ENCODE results near the gene KIAA1614.

The KIAA1614 gene

DNA sequence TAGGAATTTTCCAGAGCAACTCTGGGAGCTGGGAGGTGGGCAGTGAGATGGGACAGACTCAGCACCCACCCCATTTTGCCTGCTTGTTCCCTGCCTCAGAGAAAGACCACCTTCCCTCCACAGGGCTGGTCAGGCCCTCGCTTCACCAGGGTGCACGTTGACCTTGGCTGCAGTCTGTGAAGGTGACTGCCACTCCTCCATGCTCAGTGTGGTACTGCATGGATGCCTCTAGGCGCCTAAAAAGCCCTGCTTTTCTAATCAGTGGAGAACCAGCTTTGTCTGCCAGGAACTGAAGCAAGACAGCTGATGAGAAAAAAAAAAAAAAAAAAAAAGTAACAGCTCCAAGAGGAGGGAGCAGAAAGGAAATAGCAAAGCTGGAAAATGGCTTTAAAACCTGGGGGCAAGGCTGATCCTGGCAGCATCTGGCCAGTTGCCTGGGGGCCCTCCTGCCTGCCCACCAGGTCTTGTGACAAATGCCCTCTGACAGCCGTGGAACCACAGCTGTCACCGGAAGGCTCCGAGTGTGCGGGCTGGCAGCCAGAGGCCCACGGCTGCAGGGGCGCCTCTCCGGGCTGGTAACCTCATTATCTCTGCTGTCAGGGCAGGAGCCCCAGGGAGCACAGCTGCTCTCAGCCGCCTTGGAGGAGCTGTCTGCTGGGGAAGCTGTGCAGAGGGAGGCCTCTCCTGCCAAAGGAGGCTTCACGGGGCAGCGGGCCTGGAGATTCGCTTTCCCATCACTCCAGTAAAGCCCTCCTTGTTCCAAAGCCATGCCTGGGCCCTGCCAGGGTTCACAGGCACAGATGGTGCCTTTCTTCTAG lies 13.7 kb downstream of the KIAA1614 start:
- no peak overlapping the region for H3K27ac ChIP-seq (ENCODE audit: low read depth, low read length)
- H3K9ac ChIP-seq (ENCODE audit: low read depth, low read length), result no peak overlapping the region
- no peaks in the 10 kb centered on the region for H3K27me3 ChIP-seq (ENCODE audit: control insufficient read depth, insufficient read depth, low read length)
- peaks cover 37% of the 10 kb centered on the region for H3K4me1 ChIP-seq (ENCODE audit: control insufficient read depth, insufficient read depth, low read length)
- H3K4me3 ChIP-seq (ENCODE audit: low read depth, low read length), result no peak overlapping the region
- H3K36me3 ChIP-seq (ENCODE audit: control insufficient read depth, insufficient read depth, low read length), result no peaks in the 10 kb centered on the region
- no peaks in the 10 kb centered on the region for H3K9me3 ChIP-seq (ENCODE audit: control insufficient read depth, insufficient read depth, low read length)

GRCh38 chr1:180927348-180927747 lies 14.7 kb downstream of the KIAA1614 start:
- no peaks in the 10 kb centered on the region for H3K9me3 ChIP-seq (ENCODE audit: control insufficient read depth, insufficient read depth, low read length)
- no peak overlapping the region for H3K27ac ChIP-seq (ENCODE audit: low read depth, low read length)
- no peak overlapping the region for H3K9ac ChIP-seq (ENCODE audit: low read depth, low read length)
- H3K27me3 ChIP-seq (ENCODE audit: control insufficient read depth, insufficient read depth, low read length), result no peaks in the 10 kb centered on the region
- H3K4me3 ChIP-seq (ENCODE audit: low read depth, low read length), result no peak overlapping the region
- H3K36me3 ChIP-seq (ENCODE audit: control insufficient read depth, insufficient read depth, low read length), result no peaks in the 10 kb centered on the region
- H3K4me1 ChIP-seq (ENCODE audit: control insufficient read depth, insufficient read depth, low read length), result peaks cover 29% of the 10 kb centered on the region

GRCh38 chr1:180927841-180928240 lies 15.1 kb downstream of the KIAA1614 start:
- no peaks in the 10 kb centered on the region for H3K36me3 ChIP-seq (ENCODE audit: control insufficient read depth, insufficient read depth, low read length)
- no peaks in the 10 kb centered on the region for H3K27me3 ChIP-seq (ENCODE audit: control insufficient read depth, insufficient read depth, low read length)
- H3K27ac ChIP-seq (ENCODE audit: low read depth, low read length), result no peak overlapping the region
- H3K4me1 ChIP-seq (ENCODE audit: control insufficient read depth, insufficient read depth, low read length), result peaks cover 24% of the 10 kb centered on the region
- H3K9me3 ChIP-seq (ENCODE audit: control insufficient read depth, insufficient read depth, low read length), result no peaks in the 10 kb centered on the region
- H3K4me3 ChIP-seq (ENCODE audit: low read depth, low read length), result no peak overlapping the region
- no peak overlapping the region for H3K9ac ChIP-seq (ENCODE audit: low read depth, low read length)

GRCh38 chr1:180928331-180929230 lies 15.9 kb downstream of the KIAA1614 start:
- Histone ChIP-seq H3K36me3 (ENCODE audit: control insufficient read depth, insufficient read depth, low read length) (no peaks in the 10 kb centered on the region), H3K4me3 (ENCODE audit: low read depth, low read length) (no peak overlapping the region), H3K4me1 (ENCODE audit: control insufficient read depth, insufficient read depth, low read length) (peaks cover 20% of the 10 kb centered on the region), H3K27me3 (ENCODE audit: control insufficient read depth, insufficient read depth, low read length) (no peaks in the 10 kb centered on the region), H3K9me3 (ENCODE audit: control insufficient read depth, insufficient read depth, low read length) (no peaks in the 10 kb centered on the region), H3K27ac (ENCODE audit: low read depth, low read length) (no peak overlapping the region), H3K9ac (ENCODE audit: low read depth, low read length) (no peak overlapping the region)

- H3K4me1 ChIP-seq (ENCODE audit: control insufficient read depth, insufficient read depth, low read length), result peaks cover 11% of the 10 kb centered on the region; the same call in 1 of the 2 replicates
- no peaks in the 10 kb centered on the region for H3K27me3 ChIP-seq (ENCODE audit: control insufficient read depth, insufficient read depth, low read length)
- no peak overlapping the region for H3K4me3 ChIP-seq (ENCODE audit: low read depth, low read length)
- H3K9me3 ChIP-seq (ENCODE audit: control insufficient read depth, insufficient read depth, low read length), result no peaks in the 10 kb centered on the region
- H3K36me3 ChIP-seq (ENCODE audit: control insufficient read depth, insufficient read depth, low read length), result no peaks in the 10 kb centered on the region
- no peak overlapping the region for H3K27ac ChIP-seq (ENCODE audit: low read depth, low read length)
- no peak overlapping the region for H3K9ac ChIP-seq (ENCODE audit: low read depth, low read length)
These were observed 16.7 kb downstream of the KIAA1614 start for GRCh38 chr1:180929389-180929788.

- no peaks in the 10 kb centered on the region for H3K36me3 ChIP-seq (ENCODE audit: control insufficient read depth, insufficient read depth, low read length)
- H3K27ac ChIP-seq (ENCODE audit: low read depth, low read length), result no peak overlapping the region
- no peak overlapping the region for H3K9ac ChIP-seq (ENCODE audit: low read depth, low read length)
- H3K9me3 ChIP-seq (ENCODE audit: control insufficient read depth, insufficient read depth, low read length), result no peaks in the 10 kb centered on the region
- H3K27me3 ChIP-seq (ENCODE audit: control insufficient read depth, insufficient read depth, low read length), result no peaks in the 10 kb centered on the region
- peaks cover 5% of the 10 kb centered on the region; the same call in 1 of the 2 replicates for H3K4me1 ChIP-seq (ENCODE audit: control insufficient read depth, insufficient read depth, low read length)
- no peak overlapping the region for H3K4me3 ChIP-seq (ENCODE audit: low read depth, low read length)
These were observed 18.0 kb downstream of the KIAA1614 start for GRCh38 chr1:180930687-180931086.

GRCh38 chr1:180931529-180931928 lies 18.8 kb downstream of the KIAA1614 start:
- H3K4me1 ChIP-seq (ENCODE audit: control insufficient read depth, insufficient read depth, low read length), result no peaks in the 10 kb centered on the region
- H3K27ac ChIP-seq (ENCODE audit: low read depth, low read length), result no peak overlapping the region
- no peak overlapping the region for H3K9ac ChIP-seq (ENCODE audit: low read depth, low read length)
- H3K27me3 ChIP-seq (ENCODE audit: control insufficient read depth, insufficient read depth, low read length), result no peaks in the 10 kb centered on the region
- no peak overlapping the region for H3K4me3 ChIP-seq (ENCODE audit: low read depth, low read length)
- no peaks in the 10 kb centered on the region for H3K9me3 ChIP-seq (ENCODE audit: control insufficient read depth, insufficient read depth, low read length)
- H3K36me3 ChIP-seq (ENCODE audit: control insufficient read depth, insufficient read depth, low read length), result no peaks in the 10 kb centered on the region

GRCh38 chr1:180932378-180932777 lies 19.7 kb downstream of the KIAA1614 start:
- Histone ChIP-seq H3K36me3 (ENCODE audit: control insufficient read depth, insufficient read depth, low read length) (no peaks in the 10 kb centered on the region), H3K9me3 (ENCODE audit: control insufficient read depth, insufficient read depth, low read length) (no peaks in the 10 kb centered on the region), H3K4me3 (ENCODE audit: low read depth, low read length) (no peak overlapping the region), H3K4me1 (ENCODE audit: control insufficient read depth, insufficient read depth, low read length) (no peaks in the 10 kb centered on the region), H3K27ac (ENCODE audit: low read depth, low read length) (no peak overlapping the region), H3K9ac (ENCODE audit: low read depth, low read length) (no peak overlapping the region), H3K27me3 (ENCODE audit: control insufficient read depth, insufficient read depth, low read length) (no peaks in the 10 kb centered on the region)

DNA sequence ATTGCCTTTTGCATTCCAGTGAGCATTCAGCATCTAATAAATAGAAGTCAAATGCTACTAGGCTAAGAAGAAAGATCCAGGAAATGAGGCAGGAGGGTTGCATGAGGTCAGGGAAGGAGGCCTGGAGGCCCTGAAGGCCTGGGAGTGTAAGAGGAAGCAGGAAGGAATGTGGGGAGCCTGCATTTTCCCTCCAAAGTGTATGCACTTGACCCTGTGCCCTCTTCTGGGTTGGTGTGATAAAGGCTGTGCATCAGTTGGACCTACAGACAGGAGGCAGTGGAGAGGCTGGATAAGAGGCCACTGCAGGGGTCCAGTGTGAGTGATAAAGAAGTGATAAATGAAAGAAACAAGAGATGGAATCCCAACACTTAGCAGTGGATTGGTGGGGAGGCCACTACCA lies 20.4 kb downstream of the KIAA1614 start:
- Histone ChIP-seq H3K27me3 (ENCODE audit: control insufficient read depth, insufficient read depth, low read length) (no peaks in the 10 kb centered on the region), H3K4me3 (ENCODE audit: low read depth, low read length) (no peak overlapping the region), H3K4me1 (ENCODE audit: control insufficient read depth, insufficient read depth, low read length) (no peaks in the 10 kb centered on the region), H3K9me3 (ENCODE audit: control insufficient read depth, insufficient read depth, low read length) (no peaks in the 10 kb centered on the region), H3K27ac (ENCODE audit: low read depth, low read length) (no peak overlapping the region), H3K36me3 (ENCODE audit: control insufficient read depth, insufficient read depth, low read length) (no peaks in the 10 kb centered on the region), H3K9ac (ENCODE audit: low read depth, low read length) (no peak overlapping the region)

DNA sequence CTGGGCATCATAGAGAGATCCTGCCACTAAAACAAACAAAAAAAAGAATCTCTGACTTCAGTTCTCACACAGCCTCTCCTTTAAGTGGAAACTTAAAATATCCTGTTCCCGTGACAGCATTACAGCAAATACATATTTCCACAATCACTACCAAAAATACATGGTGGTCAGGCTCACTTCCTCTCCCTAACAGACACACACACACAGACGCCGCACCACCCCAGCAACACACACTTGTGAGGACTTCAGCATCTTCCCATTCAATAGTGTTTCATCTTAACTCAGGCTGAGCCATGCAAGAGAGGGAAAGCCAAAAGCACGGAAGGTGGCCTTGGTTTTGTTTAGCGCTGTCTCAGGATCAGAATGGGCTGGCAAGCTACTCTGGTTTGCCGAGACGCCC lies 21.9 kb downstream of the KIAA1614 start:
- no peak overlapping the region for H3K4me3 ChIP-seq (ENCODE audit: low read depth, low read length)
- H3K27ac ChIP-seq (ENCODE audit: low read depth, low read length), result no peak overlapping the region
- no peak overlapping the region for H3K9ac ChIP-seq (ENCODE audit: low read depth, low read length)

More for the DNA sequence above, 21.9 kb downstream of the KIAA1614 start:
- H3K4me1 ChIP-seq (ENCODE audit: control insufficient read depth, insufficient read depth, low read length), result no peaks in the 10 kb centered on the region
- H3K27me3 ChIP-seq (ENCODE audit: control insufficient read depth, insufficient read depth, low read length), result no peaks in the 10 kb centered on the region
- no peaks in the 10 kb centered on the region for H3K9me3 ChIP-seq (ENCODE audit: control insufficient read depth, insufficient read depth, low read length)
- H3K36me3 ChIP-seq (ENCODE audit: control insufficient read depth, insufficient read depth, low read length), result no peaks in the 10 kb centered on the region
